ENCODE results near the gene DIO1. TPM values are rescaled to one million over a fixed set of nuclear protein-coding genes. Genes with fewer than 3 reads are reported as not detected.

DIO1 gene
- total RNA-seq, 6 experiments from 2014 or later, result 27.2 to 132 (median 72.1) TPM

DNA sequence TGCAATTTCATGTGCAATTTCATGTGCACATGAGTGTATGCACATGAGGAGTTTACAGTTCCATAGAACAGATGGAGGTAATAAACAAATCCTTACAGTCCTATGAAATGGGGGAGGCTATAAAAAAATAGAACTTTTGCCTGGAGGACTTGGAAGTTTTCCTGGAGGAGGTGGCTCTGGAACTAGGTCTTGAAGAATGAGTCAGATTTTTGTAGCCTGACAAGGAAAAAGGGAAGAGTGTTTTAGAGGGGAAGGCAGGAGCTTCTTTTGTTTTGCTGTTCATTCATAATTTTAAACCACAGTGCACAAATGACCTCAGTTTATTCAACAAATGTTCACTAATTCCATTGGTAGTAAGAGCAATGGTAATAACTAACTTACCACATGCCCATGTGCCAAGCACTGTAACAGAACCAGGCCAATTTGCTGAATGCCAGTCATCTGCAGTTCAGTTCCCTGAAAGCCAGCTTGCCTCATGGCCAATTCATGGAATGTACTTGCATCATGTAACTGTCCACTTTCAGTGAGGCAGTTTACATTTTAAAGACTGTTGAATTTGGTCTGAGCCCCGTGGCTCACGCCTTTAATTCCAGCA, 2.7 kb downstream of the DIO1 start:
- Histone ChIP-seq H3K36me3 (no peaks in the 10 kb centered on the region), H3K27ac (peak overlapping the region; percentile 58 to 92 (median 91)), H3K4me1 (peaks cover 0 to 63% (median 17%) of the 10 kb centered on the region in 4 donors), H3K27me3 (no peaks in the 10 kb centered on the region), H3K4me3 (peak overlapping the region in 2 of 3 donors; percentile 51 to 63), H3K9me3 (no peaks in the 10 kb centered on the region)
- ATAC-seq, result peak; percentile 18 to 47 (median 26)
- intact Hi-C loops (cut with DNase I), result no loop called here
- no peak for TF ChIP-seq POLR2A (IDR thresholded peaks at IDR 0.05)
- TF ChIP-seq, protein P1, sequence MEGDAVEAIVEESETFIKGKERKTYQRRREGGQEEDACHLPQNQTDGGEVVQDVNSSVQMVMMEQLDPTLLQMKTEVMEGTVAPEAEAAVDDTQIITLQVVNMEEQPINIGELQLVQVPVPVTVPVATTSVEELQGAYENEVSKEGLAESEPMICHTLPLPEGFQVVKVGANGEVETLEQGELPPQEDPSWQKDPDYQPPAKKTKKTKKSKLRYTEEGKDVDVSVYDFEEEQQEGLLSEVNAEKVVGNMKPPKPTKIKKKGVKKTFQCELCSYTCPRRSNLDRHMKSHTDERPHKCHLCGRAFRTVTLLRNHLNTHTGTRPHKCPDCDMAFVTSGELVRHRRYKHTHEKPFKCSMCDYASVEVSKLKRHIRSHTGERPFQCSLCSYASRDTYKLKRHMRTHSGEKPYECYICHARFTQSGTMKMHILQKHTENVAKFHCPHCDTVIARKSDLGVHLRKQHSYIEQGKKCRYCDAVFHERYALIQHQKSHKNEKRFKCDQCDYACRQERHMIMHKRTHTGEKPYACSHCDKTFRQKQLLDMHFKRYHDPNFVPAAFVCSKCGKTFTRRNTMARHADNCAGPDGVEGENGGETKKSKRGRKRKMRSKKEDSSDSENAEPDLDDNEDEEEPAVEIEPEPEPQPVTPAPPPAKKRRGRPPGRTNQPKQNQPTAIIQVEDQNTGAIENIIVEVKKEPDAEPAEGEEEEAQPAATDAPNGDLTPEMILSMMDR (IDR thresholded peaks at IDR 0.05), result no peak
- peak; percentile 41 to 81 (median 65) for DNase-seq
- 20% methylated on average over 2 of the region's 2 CpGs for whole genome bisulfite sequencing (ENCODE audit: insufficient coverage, low coverage, low lambda C conversion rate, missing lambda C conversion rate)

DNA sequence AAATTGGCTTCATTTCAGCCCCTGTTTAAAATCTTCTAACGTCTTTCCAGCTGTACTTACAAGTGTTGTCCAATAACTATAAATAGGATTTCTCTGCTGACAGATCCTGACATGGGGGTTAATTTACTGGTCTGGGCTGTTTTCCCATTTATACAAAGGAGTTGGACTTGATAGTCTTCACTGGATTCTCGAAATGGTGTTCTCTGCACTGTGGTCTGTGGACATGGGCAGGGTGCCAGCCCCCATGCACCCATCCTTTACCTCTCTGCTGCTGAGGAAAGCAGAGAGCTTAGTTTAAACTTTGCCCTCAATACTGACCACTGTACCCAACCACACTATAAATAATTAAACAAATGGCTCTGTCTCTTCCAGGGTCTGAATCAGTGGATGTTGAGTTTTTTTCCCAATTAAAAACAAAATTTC, 5.2 kb downstream of the DIO1 start:
- Histone ChIP-seq H3K27me3 (no peaks in the 10 kb centered on the region), H3K36me3 (no peaks in the 10 kb centered on the region), H3K9me3 (no peaks in the 10 kb centered on the region), H3K27ac (peak overlapping the region; percentile 58 to 92 (median 91)), H3K4me1 (peaks cover 0 to 51% (median 12%) of the 10 kb centered on the region in 4 donors), H3K4me3 (peak overlapping the region in 2 of 3 donors; percentile 5 to 24)
- 23% methylated on average over 2 of the region's 2 CpGs for WGBS (ENCODE audit: insufficient coverage, low coverage, low lambda C conversion rate, missing lambda C conversion rate)
- TF ChIP-seq, protein P1 (IDR thresholded peaks at IDR 0.05), result no peak
- no peak for TF ChIP-seq POLR2A (IDR thresholded peaks at IDR 0.05)
- intact Hi-C loops (cut with DNase I), result no loop called here
- ATAC-seq, result peak; percentile 70 to 89 (median 80)
- DNase-seq, result peak; percentile 85 to 94 (median 92)

DNA sequence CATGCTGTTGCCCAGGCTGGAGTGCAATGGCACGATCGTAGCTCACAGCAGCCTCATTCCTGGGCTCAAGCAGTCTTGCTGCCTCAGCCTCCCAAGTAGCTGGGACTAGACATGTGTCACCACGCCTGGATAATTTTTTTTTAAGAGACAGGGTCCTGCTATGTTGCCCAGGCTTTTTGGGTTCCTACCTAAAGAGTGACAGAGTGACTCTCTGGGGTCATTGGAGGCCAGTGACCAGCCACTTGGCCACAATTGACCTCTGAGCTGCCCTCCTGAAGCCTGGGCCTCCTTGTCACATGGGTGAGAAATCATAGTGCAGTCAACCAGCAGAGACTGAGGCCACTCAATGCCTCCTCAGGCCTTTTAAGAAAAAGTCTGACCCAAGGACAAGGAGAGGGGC, 5.7 kb downstream of the DIO1 start:
- TF ChIP-seq POLR2A (IDR thresholded peaks at IDR 0.05), result no peak
- TF ChIP-seq, protein P1 (IDR thresholded peaks at IDR 0.05), result no peak
- Histone ChIP-seq H3K36me3 (no peaks in the 10 kb centered on the region), H3K4me3 (peak overlapping the region in 2 of 3 donors; percentile 5 to 17), H3K27me3 (no peaks in the 10 kb centered on the region), H3K9me3 (no peaks in the 10 kb centered on the region), H3K27ac (peak overlapping the region; percentile 27 to 76 (median 63)), H3K4me1 (peaks cover 0 to 51% (median 12%) of the 10 kb centered on the region in 4 donors)
- peak; percentile 41 to 76 (median 66) for DNase-seq
- ATAC-seq, result peak; percentile 46 to 71 (median 60)
- WGBS (ENCODE audit: insufficient coverage, low coverage, low lambda C conversion rate, missing lambda C conversion rate), result 55% methylated on average over 3 of the region's 3 CpGs
- intact Hi-C loops (cut with DNase I), result no loop called here

DNA sequence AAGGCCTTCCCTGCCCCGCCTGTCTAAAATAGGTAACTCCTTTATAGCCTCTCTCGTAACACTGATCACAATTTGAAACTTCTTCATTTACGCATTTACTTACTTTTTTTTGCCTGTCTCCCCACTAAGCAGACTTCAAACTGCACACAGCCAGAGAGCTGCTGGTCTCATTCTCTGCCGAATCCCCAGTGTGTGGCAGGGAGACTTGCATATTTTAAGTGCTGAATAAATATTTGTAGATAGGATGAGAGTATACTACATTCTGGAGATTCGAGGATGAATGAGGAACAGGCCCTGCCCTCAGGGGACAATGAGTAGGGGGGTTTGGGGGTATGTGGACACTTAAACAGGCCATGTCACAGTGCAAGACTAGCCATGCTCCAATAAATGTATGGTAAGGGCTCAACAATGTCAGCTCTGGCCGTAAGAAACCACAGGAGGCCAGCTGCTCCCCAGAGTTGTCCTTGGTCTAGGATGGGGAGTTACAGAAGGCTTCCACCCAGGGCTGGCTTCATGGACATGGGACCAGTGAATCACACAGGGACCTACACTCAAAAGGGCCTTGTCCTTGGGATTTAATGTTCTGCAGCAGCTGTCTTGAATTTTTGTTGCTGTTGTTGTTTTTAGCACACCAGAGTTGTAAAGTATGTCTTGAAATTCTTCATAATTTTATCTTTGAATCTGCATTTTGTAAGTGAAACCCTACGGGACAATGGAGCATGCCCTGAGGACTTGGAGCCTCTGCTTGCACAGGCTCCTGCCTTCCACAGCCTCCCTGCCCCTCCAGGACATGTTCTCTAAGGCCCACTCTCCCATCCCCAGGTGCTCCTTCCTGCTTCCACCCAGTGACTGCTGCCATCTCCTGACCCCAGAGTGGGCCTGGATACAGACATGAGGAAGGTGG, 8.5 kb downstream of the DIO1 start:
- no peak overlapping the region for H3K4me3 ChIP-seq
- ATAC-seq (no peak), DNase-seq (no peak)
- no peaks in the 10 kb centered on the region for H3K27me3 ChIP-seq
- H3K36me3 ChIP-seq, result peaks cover 0 to 14% (median 7%) of the 10 kb centered on the region in 4 donors
- no peak for TF ChIP-seq POLR2A (IDR thresholded peaks at IDR 0.05)
- TF ChIP-seq, protein P1 (IDR thresholded peaks at IDR 0.05), result no peak
- 74% methylated on average over 7 of the region's 7 CpGs for WGBS (ENCODE audit: insufficient coverage, low coverage, low lambda C conversion rate, missing lambda C conversion rate)
- intact Hi-C loops (cut with DNase I), result no loop called here
- H3K27ac ChIP-seq, result no peak overlapping the region
- peaks cover 0 to 42% (median 7%) of the 10 kb centered on the region in 4 donors for H3K4me1 ChIP-seq
- H3K9me3 ChIP-seq, result no peaks in the 10 kb centered on the region
